Measurements from ENCODE around the gene FAM89A.
"Not testable (repeated sequence)": the region's sequence is repeated elsewhere in the genome, so short reads cannot be mapped to it uniquely, and the experiment has no call there.

FAM89A gene

GRCh38 chr1:230986976-230987375, 53.1 kb downstream of the FAM89A start:
- no peak for DNase-seq

- DNase-seq: no peak
These were observed 54.3 kb downstream of the FAM89A start for GRCh38 chr1:230985711-230986110.

- DNase-seq: not testable (repeated sequence)
These were observed 55.2 kb downstream of the FAM89A start for GRCh38 chr1:230984622-230985515.

DNA sequence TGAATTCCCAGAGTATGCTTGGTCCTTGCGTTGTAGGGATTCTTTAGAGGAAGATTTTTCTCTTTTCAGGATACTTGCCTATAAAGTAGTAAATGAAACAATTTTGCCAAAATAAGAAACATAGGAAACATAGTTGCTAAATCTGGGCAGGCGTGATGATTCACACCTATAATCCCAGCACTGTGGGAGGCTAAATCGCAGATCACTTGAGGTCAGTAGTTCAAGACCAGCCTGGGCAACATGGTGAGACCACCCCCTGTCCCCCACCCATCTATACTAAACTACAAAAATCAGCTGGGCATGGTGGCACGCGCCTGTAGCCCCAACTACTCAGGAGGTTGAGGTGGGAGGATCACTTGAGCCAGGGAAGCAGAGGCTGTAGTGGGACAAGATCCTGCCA, 56.2 kb downstream of the FAM89A start:
- no peak for DNase-seq

GRCh38 chr1:230982696-230983095, 57.4 kb downstream of the FAM89A start:
- DNase-seq: no peak

DNA sequence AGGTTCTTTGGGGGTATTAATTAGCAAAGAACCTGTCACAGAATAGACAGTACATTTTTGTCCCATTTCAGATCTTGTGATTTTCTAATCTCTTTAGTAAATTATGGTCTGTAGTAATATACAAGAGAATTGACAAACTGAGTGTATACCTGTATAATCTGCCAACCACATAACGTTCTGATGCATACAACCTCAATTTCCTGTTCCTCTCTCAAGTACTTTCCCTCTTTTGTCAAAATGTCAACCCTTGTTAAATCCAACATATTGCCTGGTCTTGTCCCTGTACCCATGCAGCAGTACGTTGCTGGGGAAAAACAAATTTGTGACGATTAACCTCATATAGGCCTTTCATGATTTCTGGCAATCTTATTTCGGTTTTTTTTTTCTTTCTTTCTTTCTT, 60.1 kb downstream of the FAM89A start:
- peak in 2 of 6 experiments; percentile 10 to 14 for DNase-seq

GRCh38 chr1:230979389-230979716, 60.7 kb downstream of the FAM89A start:
- DNase-seq: no peak

DNA sequence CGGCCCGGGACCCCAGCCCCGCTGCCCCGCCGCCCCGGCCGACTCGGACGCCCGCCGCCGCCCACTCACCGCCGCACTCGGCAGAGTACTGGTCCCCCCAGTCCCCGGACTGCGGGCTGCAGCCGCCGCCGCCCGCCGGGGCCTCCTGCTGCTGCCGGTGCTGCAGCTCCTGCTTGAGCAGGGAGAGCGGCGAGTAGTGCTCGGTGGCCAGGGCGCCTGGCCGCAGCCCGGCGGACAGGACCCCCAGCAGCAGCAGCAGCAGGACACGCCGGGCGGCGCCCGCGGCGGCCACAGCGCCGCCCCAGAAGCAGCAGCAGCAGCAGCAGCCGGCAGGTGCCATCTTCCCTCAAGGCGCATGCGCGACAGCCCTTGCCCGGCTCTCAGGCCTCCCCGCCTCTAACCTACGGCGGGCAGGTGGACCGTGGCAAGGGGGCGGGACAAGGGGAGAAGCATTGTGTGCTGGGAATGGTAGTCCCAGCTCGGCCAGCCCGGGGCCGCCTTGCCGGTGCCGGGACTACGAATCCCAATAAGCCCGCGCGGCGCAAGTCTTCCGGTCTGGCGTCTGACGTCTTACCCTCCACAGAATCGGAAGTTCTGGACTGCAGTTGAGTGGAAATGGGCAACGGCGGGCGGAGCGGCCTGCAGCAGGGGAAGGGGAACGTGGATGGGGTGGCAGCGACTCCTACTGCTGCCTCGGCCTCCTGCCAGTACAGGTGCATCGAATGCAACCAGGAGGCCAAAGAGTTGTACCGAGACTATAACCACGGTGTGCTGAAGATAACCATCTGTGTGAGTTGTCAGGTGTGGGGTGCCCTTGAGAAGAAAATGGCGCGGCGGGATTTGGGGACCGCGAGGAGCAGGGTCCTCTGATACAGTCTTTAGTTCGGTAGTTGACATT, 61.3 kb downstream of the FAM89A start, which contains the start of the genes ARV1 and TTC13:
ARV1 (plus strand) TSS at position 604 of the 898 bp plus-strand sequence; CDS start at position 616, 12 bp downstream.
TTC13 (minus strand) TSS at position 371 of the 898 bp plus-strand sequence; CDS start at position 340, 31 bp downstream.
- peak; percentile 86 to 97 (median 92) for DNase-seq

GRCh38 chr1:230977761-230978490, 62.1 kb downstream of the FAM89A start:
- peak in 4 of 6 experiments; percentile 33 to 50 (median 46) for DNase-seq

DNA sequence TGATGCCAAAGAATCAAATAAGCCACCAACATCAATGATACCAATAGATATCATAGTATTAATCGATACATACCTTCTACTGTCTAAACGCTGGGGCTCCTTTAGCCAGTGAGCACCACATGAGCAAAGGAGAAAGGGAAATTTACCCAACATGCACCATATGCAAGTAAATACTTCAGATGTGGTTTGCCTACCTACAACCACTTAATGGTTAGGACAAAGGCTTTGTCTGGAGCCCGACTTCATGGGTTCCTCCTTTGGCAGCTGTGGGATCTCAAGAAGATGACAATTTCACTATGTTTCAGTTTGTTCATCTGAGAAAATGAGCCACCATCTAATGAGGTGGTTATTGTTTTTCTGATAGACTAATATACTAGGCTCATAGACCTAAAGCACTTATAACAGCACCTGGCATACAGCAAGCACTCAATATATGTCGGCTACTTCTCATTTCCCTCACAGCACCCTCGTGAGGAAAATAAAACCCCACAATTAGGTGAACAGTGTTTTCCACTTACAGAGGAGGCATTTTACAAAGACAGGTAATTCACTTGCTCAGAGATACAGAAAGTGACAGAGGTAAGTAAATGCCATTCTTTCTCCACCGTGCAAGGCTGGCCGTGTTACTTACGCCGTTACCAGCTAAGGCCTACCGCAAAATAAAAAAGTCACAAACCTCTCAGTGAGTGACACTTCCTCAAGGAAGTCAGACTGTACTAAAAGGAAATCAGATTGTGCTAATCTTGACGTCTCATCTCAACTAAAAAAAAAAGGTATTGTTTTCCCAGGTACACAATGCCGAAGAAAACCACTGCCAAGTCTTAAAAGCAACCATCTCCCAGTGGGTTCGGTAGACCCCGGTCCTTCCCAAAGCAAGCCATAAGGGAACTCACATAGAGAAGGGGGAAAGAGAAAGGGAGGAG, 63.0 kb downstream of the FAM89A start:
- peak in 4 of 6 experiments; percentile 11 to 63 (median 61) for DNase-seq

DNA sequence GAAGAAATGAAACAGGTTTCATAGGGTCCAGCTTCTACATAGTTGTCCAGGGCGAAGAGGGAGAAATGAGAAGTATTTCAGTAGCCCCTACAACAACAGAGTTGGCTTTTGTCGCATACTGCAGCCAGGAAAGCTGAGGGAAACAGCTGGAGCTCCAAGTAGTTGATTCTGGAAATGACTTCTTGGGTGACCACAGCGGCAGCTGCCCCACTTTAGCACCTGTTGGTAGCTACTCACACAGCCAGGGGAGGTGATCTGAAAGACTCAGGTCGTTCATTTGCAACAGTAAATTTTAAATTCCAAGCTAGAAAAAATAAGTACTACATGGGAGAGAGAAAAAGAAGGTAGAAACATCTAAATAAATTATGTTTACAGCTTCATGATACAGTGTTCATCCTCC, 63.7 kb downstream of the FAM89A start:
- DNase-seq: no peak

GRCh38 chr1:230975636-230976035, 64.4 kb downstream of the FAM89A start:
- no peak for DNase-seq

- peak; percentile 42 to 85 (median 68) for DNase-seq
These were observed 67.2 kb downstream of the FAM89A start for GRCh38 chr1:230972855-230973271.

DNA sequence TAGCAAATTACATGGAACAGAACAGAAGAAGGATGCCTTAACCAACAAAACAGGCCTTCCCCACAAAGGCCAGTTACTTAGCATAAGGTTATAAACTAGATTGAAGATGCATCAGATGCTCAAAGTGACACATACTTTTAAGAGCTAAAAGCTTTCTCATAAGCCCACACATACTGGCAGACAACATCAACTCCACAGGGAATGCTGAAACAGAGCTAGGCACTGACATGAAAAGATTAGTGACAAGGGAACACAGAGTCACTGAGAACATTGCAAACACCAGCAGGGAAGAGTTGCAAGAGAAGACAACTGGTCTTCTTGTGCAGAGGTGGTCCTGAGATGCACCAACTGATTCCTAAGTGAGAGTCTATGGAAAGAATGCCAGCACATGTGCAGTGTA, 68.3 kb downstream of the FAM89A start:
- no peak for DNase-seq

- no peak for DNase-seq
These were observed 69.6 kb downstream of the FAM89A start for GRCh38 chr1:230970432-230970831.

Data from stimulated activated naive CD4-positive, alpha-beta T cell (primary cell).